K562 (cell line): ENCODE data around the gene S100A7A. TPM values are rescaled to one million over a fixed set of nuclear protein-coding genes. Genes with fewer than 3 reads are reported as not detected.

Source experiments
- CBX8 ChIP-seq: fragments of 200-600 bp; sonication (generic); IDR thresholded peaks from 2 replicates; pipeline ENCODE4 v1.6.1; 2012; ENCODE audit warnings: borderline replicate concordance, mixed run types, low read depth, mild to moderate bottlenecking, moderate library complexity, mixed read lengths, low read length, control low read depth, inconsistent platforms; ENCODE audit not compliant: poor library complexity, severe bottlenecking; ENCODE audit errors: extremely low read depth
- CHD4 ChIP-seq: fragments of 200-600 bp; sonication (generic); IDR thresholded peaks from 3 replicates; pipeline ENCODE4 v1.6.1; 2012; ENCODE audit warnings: low read depth, mild to moderate bottlenecking, mixed read lengths, low read length, inconsistent platforms; ENCODE audit not compliant: insufficient read depth, insufficient replicate concordance, poor library complexity, severe bottlenecking
- FOXJ3 ChIP-seq: sonication (generic); formaldehyde crosslinking; IDR thresholded peaks from 2 replicates; pipeline ENCODE4 v1.4.0; 2020; ENCODE audit warnings: mild to moderate bottlenecking, missing genetic modification reagents
- MBD2 ChIP-seq: sonication (generic); IDR thresholded peaks from 2 replicates; pipeline ENCODE4 v1.6.1; 2016; ENCODE audit warnings: low read depth, borderline replicate concordance
- NR3C1 ChIP-seq: sonication (generic); formaldehyde crosslinking; IDR thresholded peaks from 2 replicates; pipeline ENCODE4 v1.8.1; 2022; ENCODE audit warnings: missing genetic modification reagents
- OTX1 ChIP-seq: fragments of 450-650 bp; formaldehyde crosslinking; IDR thresholded peaks from 2 replicates; pipeline ENCODE4 v1.4.0; 2022; ENCODE audit warnings: mild to moderate bottlenecking
- REST ChIP-seq, 2 experiments: fragments of 450-650 bp; formaldehyde crosslinking in 1 of 2; IDR thresholded peaks; 2 replicates each; pipeline versions ENCODE4 v1.4.0 to v1.6.1; 2014 to 2020; ENCODE audit warnings: mild to moderate bottlenecking in 2 of 2, borderline replicate concordance in 1 of 2, low read depth in 1 of 2
- RHOXF2B ChIP-seq: fragments of 250-450 bp; sonication (Bioruptor Pico); conservative IDR thresholded peaks from 2 replicates; pipeline ENCODE4 v1.5.1; 2021
- SNRNP70 ChIP-seq: fragments of 200-400 bp; formaldehyde crosslinking; optimal IDR thresholded peaks from 2 replicates; pipeline ENCODE3; 2017; ENCODE audit warnings: low read depth, low read length
- SP2 ChIP-seq: IDR thresholded peaks from 2 replicates; pipeline ENCODE4 v1.6.1; 2011; ENCODE audit warnings: mild to moderate bottlenecking, low read depth, low read length, moderate library complexity; ENCODE audit not compliant: poor library complexity, severe bottlenecking; ENCODE audit errors: extremely low read depth
- THRA ChIP-seq: fragments of 450-650 bp; IDR thresholded peaks from 2 replicates; pipeline ENCODE4 v1.6.1; 2017; ENCODE audit warnings: mild to moderate bottlenecking, moderate library complexity
- USF2 ChIP-seq: sonication (generic); formaldehyde crosslinking; IDR thresholded peaks from 2 replicates; pipeline ENCODE4 v1.5.0; 2020; ENCODE audit warnings: missing genetic modification reagents
- ZNF263 ChIP-seq: sonication (generic); formaldehyde crosslinking; IDR thresholded peaks from 2 replicates; pipeline ENCODE4 v1.8.0; 2022; ENCODE audit warnings: mild to moderate bottlenecking, missing genetic modification reagents, borderline replicate concordance
- ZNF347 ChIP-seq: fragments of 450-650 bp; formaldehyde crosslinking; IDR thresholded peaks from 2 replicates; pipeline ENCODE4 v1.4.0; 2020; ENCODE audit warnings: low read depth, mild to moderate bottlenecking, moderate library complexity
- ZNF41 ChIP-seq: fragments of 250-450 bp; sonication (Bioruptor Pico); conservative IDR thresholded peaks from 2 replicates; pipeline ENCODE4 v1.4.0; 2020; ENCODE audit warnings: mild to moderate bottlenecking
- ZNF444 ChIP-seq: fragments of 250-450 bp; sonication (Bioruptor Pico); IDR thresholded peaks from 2 replicates; pipeline ENCODE4 v1.4.0; 2020; ENCODE audit warnings: mild to moderate bottlenecking, moderate library complexity
- polyA plus RNA-seq, 8 experiments: library from polyadenylated mRNA; depleted of rRNA in 4 of 8; stranded (reverse) in 5 of 8; unstranded in 3 of 8; fragments of >200 nt; fragmentation: Nextera tagmentation in 2 of 8; fragmentation: Illumina TruSeq in 1 of 8; extraction: Ambion mirVana in 2 of 8; extraction: Trizol in 1 of 8; gene quantifications; 2 replicates each; pipeline versions ENCODE4 v1.2.1 to v1.2.3, GENCODE V29; 2011 to 2014; ENCODE audit warnings: inconsistent platforms in 1 of 8, missing spikeins in 1 of 8
- total RNA-seq, 7 experiments: library from RNA; depleted of rRNA in 6 of 7; stranded (reverse); fragments of >200 nt in 6 of 7; fragmentation: Illumina TruSeq in 2 of 7; extraction: Trizol in 2 of 7; gene quantifications; 2 replicates each; pipeline versions ENCODE4 v1.2.1 to v1.2.3, GENCODE V29; 2011 to 2021; ENCODE audit warnings: low replicate concordance in 1 of 7

The S100A7A gene
- total and polyA plus RNA-seq, 9 of the 15 experiments (the other 6 are each of a cell fraction or from before 2014, with no cell fraction given), result not detected

- no peak for TF ChIP-seq SP2
- no peak for TF ChIP-seq ZNF444 (CRISPR knock-in tag)
- TF ChIP-seq THRA, result no peak
- no peak for TF ChIP-seq ZNF347
- TF ChIP-seq MBD2, result peak; percentile 77
- TF ChIP-seq CHD4, result no peak
- TF ChIP-seq ZNF263 (CRISPR knock-in tag), result peak; percentile 92
- TF ChIP-seq OTX1 (CRISPR knock-in tag), result 0 out of 2 replicates have a peak, but pooled peaks have one; percentile 52
- TF ChIP-seq REST (IDR thresholded peaks at IDR 0.05; ENCODE audit: borderline replicate concordance), result peak; percentile 54; the same call in 1 of the 2 replicates
- TF ChIP-seq REST (CRISPR knock-in tag; IDR thresholded peaks at IDR 0.05; ENCODE audit: low read depth), result no peak
- no peak for TF ChIP-seq ZNF41 (CRISPR knock-in tag)
- TF ChIP-seq FOXJ3 (CRISPR knock-in tag), result no peak
- no peak for TF ChIP-seq USF2 (CRISPR knock-in tag)
- TF ChIP-seq CBX8, result no peak
- no peak for TF ChIP-seq NR3C1 (CRISPR knock-in tag)
- TF ChIP-seq RHOXF2B (CRISPR knock-in tag), result no peak
- TF ChIP-seq SNRNP70, result no peak
These were observed 16.8 kb downstream of the S100A7A start (continued) for GRCh38 chr1:153432874-153433681.
